Caco-2 (cell line): ENCODE data around the gene KMT2D. TPM values are rescaled to one million over a fixed set of nuclear protein-coding genes. Genes with fewer than 3 reads are reported as not detected.

Experiments used
- BruUV-seq: library from RNA; stranded (reverse); fragments of 400-500 nt; replicated peaks from 2 replicates; lab custom pipeline; 2021; lab: Mats Ljungman, UMichigan
- CTCF ChIA-PET: fragments of 300-600 bp; sonication (Branson Sonifier 250); formaldehyde crosslinking; loops from one replicate; lab custom pipeline; 2022; ENCODE audit warnings: antibody characterized with exemption; lab: Charles Lee
- POLR2A ChIA-PET: fragments of 300-600 bp; sonication (Branson Sonifier 250); formaldehyde crosslinking; loops from one replicate; lab custom pipeline; 2022; ENCODE audit warnings: antibody characterized with exemption; lab: Charles Lee
- DNase-seq, 2 experiments: peaks; one replicate each; pipeline versions ENCODE4 v3.0.0 to v3.0.0-alpha.2; 2020 to 2022
- H3K27me3 ChIP-seq: replicated peaks from 2 replicates; pipeline ENCODE4 v1.6.0; 2011; ENCODE audit warnings: low read length; ENCODE audit not compliant: control insufficient read depth, insufficient read depth
- H3K36me3 ChIP-seq: 2 replicates; pipeline ENCODE4 v1.5.1; 2011; ENCODE audit warnings: low read length; ENCODE audit not compliant: control insufficient read depth, insufficient read depth
- H3K4me1 ChIP-seq: fragments of 250-450 bp; sonication (Bioruptor Pico); 2 replicates; pipeline ENCODE4 v1.5.1; 2020; ENCODE audit warnings: mild to moderate bottlenecking
- H3K4me3 ChIP-seq: 2 replicates; pipeline ENCODE4 v1.5.1; 2011; ENCODE audit warnings: low read depth, mild to moderate bottlenecking, control low read depth, low read length
- H3K9me3 ChIP-seq: fragments of 250-450 bp; sonication (Bioruptor Pico); 2 replicates; pipeline ENCODE4 v1.5.1; 2020; ENCODE audit warnings: mild to moderate bottlenecking, moderate library complexity
- H3K27ac Mint-ChIP-seq: one replicate; pipeline ENCODE4 v1.8.0; 2022; ENCODE audit warnings: mixed read lengths; ENCODE audit not compliant: unreplicated experiment
- H3K27me3 Mint-ChIP-seq: one replicate; pipeline ENCODE4 v1.8.0; 2022; ENCODE audit warnings: mixed read lengths; ENCODE audit not compliant: insufficient read depth, unreplicated experiment
- H3K36me3 Mint-ChIP-seq: one replicate; pipeline ENCODE4 v1.8.0; 2022; ENCODE audit warnings: mild to moderate bottlenecking, mixed read lengths; ENCODE audit not compliant: insufficient read depth, unreplicated experiment
- H3K4me1 Mint-ChIP-seq: one replicate; pipeline ENCODE4 v1.8.0; 2022; ENCODE audit warnings: low read depth, mixed read lengths; ENCODE audit not compliant: unreplicated experiment
- H3K4me3 Mint-ChIP-seq: one replicate; pipeline ENCODE4 v1.8.0; 2022; ENCODE audit warnings: mild to moderate bottlenecking, moderate library complexity, mixed read lengths; ENCODE audit not compliant: unreplicated experiment
- H3K9me3 Mint-ChIP-seq: one replicate; pipeline ENCODE4 v1.8.0; 2022; ENCODE audit warnings: mixed read lengths; ENCODE audit not compliant: unreplicated experiment
- intact Hi-C: fragments of 100-400 bp; cut with micrococcal nuclease; formaldehyde crosslinking; loops from one replicate; pipeline ENCODE4 v1.10.0; 2022; ENCODE audit not compliant: unreplicated experiment
- total RNA-seq: library from RNA; stranded (reverse); gene quantifications from 2 replicates; pipeline ENCODE4 v1.2.3, GENCODE V29; 2022
- TF ChIP-seq, protein P1 (sequence below), 2 experiments: fragments of 200-600 bp in 1 of 2; IDR thresholded peaks; 1 replicate in 1 of 2; 2 replicates in 1 of 2; pipeline versions ENCODE4 v1.5.1 to v1.8.0; 2011 to 2022; ENCODE audit warnings: antibody characterized with exemption in 1 of 2, control low read depth in 1 of 2, inconsistent platforms in 1 of 2, low read depth in 1 of 2, low read length in 1 of 2, mild to moderate bottlenecking in 1 of 2, moderate library complexity in 1 of 2; ENCODE audit not compliant: insufficient read depth in 1 of 2, severe bottlenecking in 1 of 2, unreplicated experiment in 1 of 2

KMT2D gene
- total RNA-seq, 1 experiment from 2014 or later: 139 TPM

DNA sequence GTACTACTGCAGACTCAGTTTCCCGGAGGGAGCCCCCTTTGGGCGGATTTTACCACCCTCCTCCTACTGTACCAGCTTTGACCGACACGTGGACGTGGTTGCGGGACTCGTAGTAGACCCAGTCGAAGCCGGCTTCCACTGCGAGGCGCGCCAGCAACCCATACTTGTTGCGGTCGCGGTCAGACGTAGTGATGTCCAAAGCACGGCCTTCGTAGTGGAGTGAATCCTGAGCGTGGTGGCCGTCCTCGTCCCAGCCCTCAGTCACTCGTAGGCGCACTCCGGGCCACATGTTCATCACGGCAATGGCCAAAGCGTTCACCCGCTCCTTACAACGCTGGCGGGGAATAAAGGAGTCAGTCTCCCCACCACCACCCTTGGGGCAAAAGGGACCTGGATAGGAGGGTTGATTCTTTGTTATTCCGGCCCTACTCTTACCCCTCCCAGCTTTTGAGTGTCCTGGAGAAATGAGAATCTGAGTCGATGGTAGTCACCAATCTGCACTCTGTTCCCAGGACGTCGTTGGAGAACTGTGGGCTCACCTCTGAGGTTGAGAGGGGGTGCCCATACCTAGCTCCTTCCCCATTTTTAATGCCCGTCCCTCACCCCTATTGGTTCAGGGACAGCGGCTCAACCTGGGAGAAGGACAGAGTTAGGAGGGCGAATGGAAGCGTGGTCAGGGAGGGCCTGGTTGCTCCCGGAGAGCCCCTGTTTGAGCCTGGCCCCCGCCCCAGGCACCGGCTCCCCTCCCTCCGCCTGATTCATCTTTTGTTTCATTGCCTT, 30.7 kb upstream of the KMT2D start:
- peaks cover 17% of the 10 kb centered on the region for H3K36me3 Mint-ChIP-seq
- Histone ChIP-seq H3K4me1 (peaks cover 11% of the 10 kb centered on the region), H3K4me3 (no peak overlapping the region), H3K36me3 (no peaks in the 10 kb centered on the region), H3K9me3 (no peaks in the 10 kb centered on the region), H3K27me3 (peaks cover 17% of the 10 kb centered on the region; the same call in 1 of the 2 replicates)
- H3K27ac Mint-ChIP-seq: no peak overlapping the region
- TF ChIP-seq, protein P1, sequence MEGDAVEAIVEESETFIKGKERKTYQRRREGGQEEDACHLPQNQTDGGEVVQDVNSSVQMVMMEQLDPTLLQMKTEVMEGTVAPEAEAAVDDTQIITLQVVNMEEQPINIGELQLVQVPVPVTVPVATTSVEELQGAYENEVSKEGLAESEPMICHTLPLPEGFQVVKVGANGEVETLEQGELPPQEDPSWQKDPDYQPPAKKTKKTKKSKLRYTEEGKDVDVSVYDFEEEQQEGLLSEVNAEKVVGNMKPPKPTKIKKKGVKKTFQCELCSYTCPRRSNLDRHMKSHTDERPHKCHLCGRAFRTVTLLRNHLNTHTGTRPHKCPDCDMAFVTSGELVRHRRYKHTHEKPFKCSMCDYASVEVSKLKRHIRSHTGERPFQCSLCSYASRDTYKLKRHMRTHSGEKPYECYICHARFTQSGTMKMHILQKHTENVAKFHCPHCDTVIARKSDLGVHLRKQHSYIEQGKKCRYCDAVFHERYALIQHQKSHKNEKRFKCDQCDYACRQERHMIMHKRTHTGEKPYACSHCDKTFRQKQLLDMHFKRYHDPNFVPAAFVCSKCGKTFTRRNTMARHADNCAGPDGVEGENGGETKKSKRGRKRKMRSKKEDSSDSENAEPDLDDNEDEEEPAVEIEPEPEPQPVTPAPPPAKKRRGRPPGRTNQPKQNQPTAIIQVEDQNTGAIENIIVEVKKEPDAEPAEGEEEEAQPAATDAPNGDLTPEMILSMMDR (IDR thresholded peaks at IDR 0.05; ENCODE audit: insufficient read depth in 1 of 2, low read depth in 1 of 2, low read length in 1 of 2, severe bottlenecking in 1 of 2, unreplicated experiment in 1 of 2): no peak
- DNase-seq: no peak
- intact Hi-C loops: no loop called here
- ChIA-PET CTCF (interaction anchor here (1.2 to 4.9 kb wide), 6 partner anchors 18 to 94 kb away, joined by 4 to 40 read pairs (median 8); partner anchors contain the start of genes LMBR1L and RHEBL1), POLR2A (no interaction called here)
- no peaks in the 10 kb centered on the region for H3K9me3 Mint-ChIP-seq
- BruUV-seq: no TSS peak
- H3K27me3 Mint-ChIP-seq: peaks cover 28% of the 10 kb centered on the region
- H3K4me3 Mint-ChIP-seq: peak overlapping the region; percentile 38
- peaks cover 7% of the 10 kb centered on the region for H3K4me1 Mint-ChIP-seq

DNA sequence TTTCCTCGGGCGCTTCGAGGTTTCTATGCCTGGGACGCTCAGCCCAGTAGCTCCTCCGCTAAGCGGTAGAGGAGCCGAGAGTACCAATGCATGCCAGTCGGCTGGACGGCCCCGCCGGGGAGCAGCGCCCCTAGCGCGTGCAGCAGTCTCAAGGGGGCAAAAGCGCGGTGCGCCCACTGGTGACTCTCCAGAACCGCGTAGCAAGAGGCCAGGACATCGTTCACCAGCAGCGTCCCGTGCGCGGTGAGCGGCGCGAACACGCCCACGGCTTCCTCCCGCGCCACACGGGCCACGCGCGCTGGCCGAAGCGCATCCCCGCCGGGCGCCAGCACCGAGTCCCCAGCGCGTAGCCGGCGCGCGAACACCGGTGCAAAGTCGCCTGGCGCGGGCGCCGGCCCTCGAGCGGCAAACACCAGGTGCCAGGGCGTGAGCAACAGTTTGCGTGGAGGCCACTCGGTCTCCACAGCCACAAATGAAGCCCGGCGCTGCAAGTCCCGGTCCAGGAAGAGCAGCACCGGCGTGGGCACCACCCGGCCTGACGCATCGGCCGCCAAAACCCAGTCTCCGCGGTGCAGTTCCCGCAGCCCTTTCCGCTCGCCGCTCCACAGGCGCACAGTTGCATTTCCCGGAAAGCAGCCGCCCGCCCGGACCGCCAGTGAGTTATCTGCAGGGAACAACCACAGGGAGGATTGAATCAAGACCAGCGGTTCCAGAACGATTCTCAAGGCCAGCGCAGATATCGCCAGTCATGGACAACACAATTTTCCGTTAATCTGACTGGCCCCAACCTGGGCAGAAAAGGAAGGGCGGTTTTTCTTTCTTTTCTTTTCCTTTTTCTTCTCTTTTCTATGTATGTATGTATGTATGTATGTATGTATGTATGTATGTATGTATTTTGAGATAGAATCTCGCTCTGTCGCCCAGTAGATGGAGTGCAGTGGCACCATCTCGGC, 29.5 kb upstream of the KMT2D start:
- no peak overlapping the region for H3K27ac Mint-ChIP-seq
- DNase-seq: peak in 1 of 2 experiments; percentile 41
- intact Hi-C loops: no loop called here

More for the DNA sequence above, 29.5 kb upstream of the KMT2D start:
- ChIA-PET POLR2A (no interaction called here), CTCF (interaction anchor here (0.6 to 4.9 kb wide), 7 partner anchors 10 to 41 kb away, joined by 3 to 47 read pairs (median 40); partner anchors contain the start of genes LMBR1L and TUBA1B)
- BruUV-seq: no TSS peak
- H3K4me3 Mint-ChIP-seq: peak overlapping the region; percentile 38
- TF ChIP-seq, protein P1 (IDR thresholded peaks at IDR 0.05; ENCODE audit: insufficient read depth in 1 of 2, low read depth in 1 of 2, low read length in 1 of 2, severe bottlenecking in 1 of 2, unreplicated experiment in 1 of 2): peak in 1 of 2 experiments; percentile 41
- H3K9me3 Mint-ChIP-seq: no peaks in the 10 kb centered on the region
- H3K27me3 Mint-ChIP-seq: peaks cover 26% of the 10 kb centered on the region
- Histone ChIP-seq H3K27me3 (peaks cover 17% of the 10 kb centered on the region; the same call in 1 of the 2 replicates), H3K9me3 (no peaks in the 10 kb centered on the region), H3K36me3 (no peaks in the 10 kb centered on the region), H3K4me1 (peaks cover 11% of the 10 kb centered on the region), H3K4me3 (peak overlapping the region; percentile 21)
- H3K4me1 Mint-ChIP-seq: peaks cover 7% of the 10 kb centered on the region
- peaks cover 9% of the 10 kb centered on the region for H3K36me3 Mint-ChIP-seq
